H1 (cell line): Measurements from ENCODE around the gene MAGI1. TPM values are rescaled to one million over a fixed set of nuclear protein-coding genes. Genes with fewer than 3 reads are reported as not detected.

ENCODE experiments used
- CHD1 ChIP-seq: IDR thresholded peaks from 2 replicates; pipeline ENCODE4 v1.6.1; 2012; ENCODE audit warnings: low read depth, low read length, improper control_type of control experiment
- CTBP2 ChIP-seq: IDR thresholded peaks from 2 replicates; pipeline ENCODE4 v1.7.0; 2011; ENCODE audit warnings: borderline replicate concordance, mild to moderate bottlenecking, moderate library complexity, mixed read lengths, low read length; ENCODE audit not compliant: insufficient read depth, insufficient read length
- EP300 ChIP-seq, 2 experiments: IDR thresholded peaks; 1 replicate in 1 of 2; 2 replicates in 1 of 2; pipeline ENCODE4 v1.6.1; 2011 to 2012; ENCODE audit warnings: low read depth in 2 of 2, low read length in 2 of 2, mild to moderate bottlenecking in 2 of 2, borderline replicate concordance in 1 of 2, inconsistent platforms in 1 of 2, moderate library complexity in 1 of 2
- KDM4A ChIP-seq: IDR thresholded peaks from one replicate; pipeline ENCODE4 v1.7.1; 2012; ENCODE audit warnings: low read depth, mild to moderate bottlenecking, moderate library complexity, low read length, inconsistent platforms; ENCODE audit not compliant: severe bottlenecking
- PHF8 ChIP-seq: fragments of 200-600 bp; sonication (generic); conservative IDR thresholded peaks from 2 replicates; pipeline ENCODE4 v1.7.1; 2012; ENCODE audit warnings: low read depth, mild to moderate bottlenecking, inconsistent platforms, low read length, moderate library complexity
- POLR2AphosphoS5 ChIP-seq: IDR thresholded peaks from 2 replicates; pipeline ENCODE4 v1.6.1; 2011; ENCODE audit warnings: low read depth, low read length
- RBBP5 ChIP-seq: IDR thresholded peaks from 2 replicates; pipeline ENCODE4 v1.7.1; 2012; ENCODE audit warnings: low read depth, mild to moderate bottlenecking, inconsistent platforms, low read length, moderate library complexity, borderline replicate concordance
- SAP30 ChIP-seq: fragments of 300-600 bp; sonication (generic); IDR thresholded peaks from 2 replicates; pipeline ENCODE4 v1.7.1; 2012; ENCODE audit warnings: low read length, moderate library complexity, mild to moderate bottlenecking, inconsistent platforms; ENCODE audit not compliant: insufficient read depth, insufficient replicate concordance
- SIRT6 ChIP-seq: IDR thresholded peaks from one replicate; pipeline ENCODE4 v1.7.1; 2012; ENCODE audit warnings: low read length, inconsistent platforms
- SP4 ChIP-seq: IDR thresholded peaks from 2 replicates; pipeline ENCODE4 v1.6.1; 2012; ENCODE audit warnings: low read length, inconsistent platforms
- polyA plus RNA-seq, 7 experiments: library from polyadenylated mRNA; depleted of rRNA in 3 of 7; stranded (reverse) in 5 of 7; unstranded in 2 of 7; fragments of >200 nt in 5 of 7; fragments of 200-250 nt in 2 of 7; gene quantifications; 1 replicate in 5 of 7; 2 replicates in 1 of 7; 4 replicates in 1 of 7; pipeline versions ENCODE4 v1.2.1 to v1.2.3, GENCODE V29; 2011 to 2013; ENCODE audit warnings: missing spikeins in 2 of 7, mixed read lengths in 2 of 7
- total RNA-seq: library from RNA; stranded (reverse); fragmentation: NEBNext Ultra II Directional; extraction: Animal tissue kit (Norgen Biotek cat#: 25700); gene quantifications from 2 replicates; pipeline ENCODE4 v1.2.1, GENCODE V29; 2021
- TF ChIP-seq, protein P1 (sequence below): fragments of 300-600 bp; sonication (generic); IDR thresholded peaks from 2 replicates; pipeline ENCODE4 v1.7.1; 2012; ENCODE audit warnings: low read length, moderate library complexity, mild to moderate bottlenecking, inconsistent platforms; ENCODE audit not compliant: insufficient replicate concordance

The MAGI1 gene
- total and polyA plus RNA-seq, 2 of the 8 experiments (the other 6 are each of a cell fraction or from before 2014, with no cell fraction given), result 19.8 to 78.0 TPM

DNA sequence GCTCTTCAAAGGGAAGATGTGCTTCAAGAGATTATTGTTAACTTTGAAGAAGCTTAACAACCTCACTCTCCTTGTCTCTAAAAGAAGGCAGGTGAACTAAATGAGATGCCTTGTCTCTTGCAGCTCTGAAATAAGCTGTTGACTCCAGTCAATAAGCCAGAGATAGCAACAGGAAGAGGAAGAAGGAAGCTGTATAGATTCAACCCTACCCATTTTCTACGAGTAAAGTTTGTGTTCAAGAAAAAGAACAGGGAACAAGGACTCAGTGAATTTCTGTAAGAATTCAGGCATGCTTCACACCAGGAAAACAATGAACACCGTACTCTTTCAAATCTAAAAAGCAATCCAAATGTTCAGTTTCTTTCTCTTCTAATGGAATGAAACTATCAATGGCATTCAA, 503.5 kb downstream of the MAGI1 start (continued):
- TF ChIP-seq, protein P1, sequence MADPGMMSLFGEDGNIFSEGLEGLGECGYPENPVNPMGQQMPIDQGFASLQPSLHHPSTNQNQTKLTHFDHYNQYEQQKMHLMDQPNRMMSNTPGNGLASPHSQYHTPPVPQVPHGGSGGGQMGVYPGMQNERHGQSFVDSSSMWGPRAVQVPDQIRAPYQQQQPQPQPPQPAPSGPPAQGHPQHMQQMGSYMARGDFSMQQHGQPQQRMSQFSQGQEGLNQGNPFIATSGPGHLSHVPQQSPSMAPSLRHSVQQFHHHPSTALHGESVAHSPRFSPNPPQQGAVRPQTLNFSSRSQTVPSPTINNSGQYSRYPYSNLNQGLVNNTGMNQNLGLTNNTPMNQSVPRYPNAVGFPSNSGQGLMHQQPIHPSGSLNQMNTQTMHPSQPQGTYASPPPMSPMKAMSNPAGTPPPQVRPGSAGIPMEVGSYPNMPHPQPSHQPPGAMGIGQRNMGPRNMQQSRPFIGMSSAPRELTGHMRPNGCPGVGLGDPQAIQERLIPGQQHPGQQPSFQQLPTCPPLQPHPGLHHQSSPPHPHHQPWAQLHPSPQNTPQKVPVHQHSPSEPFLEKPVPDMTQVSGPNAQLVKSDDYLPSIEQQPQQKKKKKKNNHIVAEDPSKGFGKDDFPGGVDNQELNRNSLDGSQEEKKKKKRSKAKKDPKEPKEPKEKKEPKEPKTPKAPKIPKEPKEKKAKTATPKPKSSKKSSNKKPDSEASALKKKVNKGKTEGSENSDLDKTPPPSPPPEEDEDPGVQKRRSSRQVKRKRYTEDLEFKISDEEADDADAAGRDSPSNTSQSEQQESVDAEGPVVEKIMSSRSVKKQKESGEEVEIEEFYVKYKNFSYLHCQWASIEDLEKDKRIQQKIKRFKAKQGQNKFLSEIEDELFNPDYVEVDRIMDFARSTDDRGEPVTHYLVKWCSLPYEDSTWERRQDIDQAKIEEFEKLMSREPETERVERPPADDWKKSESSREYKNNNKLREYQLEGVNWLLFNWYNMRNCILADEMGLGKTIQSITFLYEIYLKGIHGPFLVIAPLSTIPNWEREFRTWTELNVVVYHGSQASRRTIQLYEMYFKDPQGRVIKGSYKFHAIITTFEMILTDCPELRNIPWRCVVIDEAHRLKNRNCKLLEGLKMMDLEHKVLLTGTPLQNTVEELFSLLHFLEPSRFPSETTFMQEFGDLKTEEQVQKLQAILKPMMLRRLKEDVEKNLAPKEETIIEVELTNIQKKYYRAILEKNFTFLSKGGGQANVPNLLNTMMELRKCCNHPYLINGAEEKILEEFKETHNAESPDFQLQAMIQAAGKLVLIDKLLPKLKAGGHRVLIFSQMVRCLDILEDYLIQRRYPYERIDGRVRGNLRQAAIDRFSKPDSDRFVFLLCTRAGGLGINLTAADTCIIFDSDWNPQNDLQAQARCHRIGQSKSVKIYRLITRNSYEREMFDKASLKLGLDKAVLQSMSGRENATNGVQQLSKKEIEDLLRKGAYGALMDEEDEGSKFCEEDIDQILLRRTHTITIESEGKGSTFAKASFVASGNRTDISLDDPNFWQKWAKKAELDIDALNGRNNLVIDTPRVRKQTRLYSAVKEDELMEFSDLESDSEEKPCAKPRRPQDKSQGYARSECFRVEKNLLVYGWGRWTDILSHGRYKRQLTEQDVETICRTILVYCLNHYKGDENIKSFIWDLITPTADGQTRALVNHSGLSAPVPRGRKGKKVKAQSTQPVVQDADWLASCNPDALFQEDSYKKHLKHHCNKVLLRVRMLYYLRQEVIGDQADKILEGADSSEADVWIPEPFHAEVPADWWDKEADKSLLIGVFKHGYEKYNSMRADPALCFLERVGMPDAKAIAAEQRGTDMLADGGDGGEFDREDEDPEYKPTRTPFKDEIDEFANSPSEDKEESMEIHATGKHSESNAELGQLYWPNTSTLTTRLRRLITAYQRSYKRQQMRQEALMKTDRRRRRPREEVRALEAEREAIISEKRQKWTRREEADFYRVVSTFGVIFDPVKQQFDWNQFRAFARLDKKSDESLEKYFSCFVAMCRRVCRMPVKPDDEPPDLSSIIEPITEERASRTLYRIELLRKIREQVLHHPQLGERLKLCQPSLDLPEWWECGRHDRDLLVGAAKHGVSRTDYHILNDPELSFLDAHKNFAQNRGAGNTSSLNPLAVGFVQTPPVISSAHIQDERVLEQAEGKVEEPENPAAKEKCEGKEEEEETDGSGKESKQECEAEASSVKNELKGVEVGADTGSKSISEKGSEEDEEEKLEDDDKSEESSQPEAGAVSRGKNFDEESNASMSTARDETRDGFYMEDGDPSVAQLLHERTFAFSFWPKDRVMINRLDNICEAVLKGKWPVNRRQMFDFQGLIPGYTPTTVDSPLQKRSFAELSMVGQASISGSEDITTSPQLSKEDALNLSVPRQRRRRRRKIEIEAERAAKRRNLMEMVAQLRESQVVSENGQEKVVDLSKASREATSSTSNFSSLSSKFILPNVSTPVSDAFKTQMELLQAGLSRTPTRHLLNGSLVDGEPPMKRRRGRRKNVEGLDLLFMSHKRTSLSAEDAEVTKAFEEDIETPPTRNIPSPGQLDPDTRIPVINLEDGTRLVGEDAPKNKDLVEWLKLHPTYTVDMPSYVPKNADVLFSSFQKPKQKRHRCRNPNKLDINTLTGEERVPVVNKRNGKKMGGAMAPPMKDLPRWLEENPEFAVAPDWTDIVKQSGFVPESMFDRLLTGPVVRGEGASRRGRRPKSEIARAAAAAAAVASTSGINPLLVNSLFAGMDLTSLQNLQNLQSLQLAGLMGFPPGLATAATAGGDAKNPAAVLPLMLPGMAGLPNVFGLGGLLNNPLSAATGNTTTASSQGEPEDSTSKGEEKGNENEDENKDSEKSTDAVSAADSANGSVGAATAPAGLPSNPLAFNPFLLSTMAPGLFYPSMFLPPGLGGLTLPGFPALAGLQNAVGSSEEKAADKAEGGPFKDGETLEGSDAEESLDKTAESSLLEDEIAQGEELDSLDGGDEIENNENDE, result no peak
- TF ChIP-seq CTBP2 (no peak), POLR2AphosphoS5 (no peak), RBBP5 (no peak), KDM4A (no peak), SIRT6 (no peak), CHD1 (no peak), PHF8 (no peak), SAP30 (no peak), SP4 (no peak), EP300 (IDR thresholded peaks at IDR 0.05; ENCODE audit: borderline replicate concordance in 1 of 2, low read depth in 2 of 2, low read length in 2 of 2) (no peak)
